ENCODE data around the gene UNC13B.

- TF ChIP-seq CTCF (IDR thresholded peaks at IDR 0.05) (no peak), STAT6 (CRISPR knock-in tag; conservative IDR thresholded peaks at IDR 0.05; ENCODE audit: low read depth) (no peak), JUN (CRISPR knock-in tag; IDR thresholded peaks at IDR 0.05) (no peak), FOXP1 (CRISPR knock-in tag; IDR thresholded peaks at IDR 0.05; ENCODE audit: borderline replicate concordance) (no peak)
Measured at GRCh38 chr9:35432076-35432475, 270.3 kb downstream of the UNC13B start.
